ENCODE data around the gene CDH9. TPM values are rescaled to one million over a fixed set of nuclear protein-coding genes. Genes with fewer than 3 reads are reported as not detected.
"Not testable (repeated sequence)": the region's sequence is repeated elsewhere in the genome, so short reads cannot be mapped to it uniquely, and the experiment has no call there.

Gene CDH9
- total RNA-seq, 1 experiment from 2014 or later: not detected

DNA sequence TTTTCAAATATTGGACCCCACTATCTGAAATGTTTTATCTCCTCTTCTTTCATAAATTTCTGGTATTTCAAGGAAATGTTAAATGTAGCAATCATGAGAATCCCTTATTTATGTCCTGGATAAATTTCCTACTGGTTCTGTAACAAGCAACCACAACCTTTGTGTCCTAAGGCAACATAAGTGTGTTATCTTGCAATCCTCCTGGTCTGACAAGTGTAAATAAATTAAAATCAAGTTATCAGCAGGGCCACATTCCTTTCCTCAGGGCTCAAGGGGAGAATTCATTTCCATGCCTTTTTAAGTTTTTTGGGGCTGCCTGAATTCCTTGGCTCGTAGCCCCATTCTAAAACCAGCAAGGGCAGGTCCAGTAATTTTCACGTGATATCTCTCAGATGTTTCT is 83.2 kb downstream of the CDH9 start:
- no peak for DNase-seq (ENCODE audit: low read depth)

DNA sequence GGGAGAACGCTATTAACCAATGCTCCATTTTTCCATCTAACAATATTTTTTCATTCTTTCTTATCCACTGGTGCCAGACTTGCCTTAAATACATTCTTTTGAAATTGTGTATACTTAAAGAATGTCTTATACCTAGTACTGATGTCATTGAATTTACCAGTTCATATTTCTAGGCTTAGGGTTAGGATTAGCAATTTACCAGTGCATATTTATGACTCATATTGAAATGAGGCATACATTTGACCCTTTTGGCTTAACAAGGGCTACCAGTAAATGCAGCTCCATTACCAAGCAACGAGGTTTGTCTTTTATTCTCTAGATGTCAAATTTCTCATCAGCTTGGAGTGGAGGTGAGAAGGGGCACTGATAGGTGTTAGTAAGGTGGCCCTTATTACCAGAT is 89.5 kb downstream of the CDH9 start:
- no peak for DNase-seq (ENCODE audit: low read depth)

DNA sequence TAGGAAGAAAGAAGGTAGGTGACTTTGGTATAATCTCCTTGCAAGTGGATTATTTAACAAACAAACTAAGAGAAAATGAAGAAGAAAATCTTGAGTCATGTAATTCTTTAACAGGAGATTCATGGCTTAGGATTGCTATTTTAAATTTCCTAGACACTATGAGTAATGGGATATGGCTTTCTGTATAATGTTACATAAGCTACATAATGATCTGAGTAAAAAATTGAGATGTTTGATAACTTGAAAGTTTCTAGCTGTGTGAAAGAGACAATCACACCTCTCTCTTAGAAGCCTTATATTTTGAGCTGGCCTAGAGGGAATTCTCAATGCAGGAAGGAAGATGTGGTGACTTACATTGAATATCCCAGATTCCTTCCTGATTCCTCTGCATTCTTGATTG is 92.5 kb downstream of the CDH9 start:
- DNase-seq (ENCODE audit: low read depth): no peak

DNA sequence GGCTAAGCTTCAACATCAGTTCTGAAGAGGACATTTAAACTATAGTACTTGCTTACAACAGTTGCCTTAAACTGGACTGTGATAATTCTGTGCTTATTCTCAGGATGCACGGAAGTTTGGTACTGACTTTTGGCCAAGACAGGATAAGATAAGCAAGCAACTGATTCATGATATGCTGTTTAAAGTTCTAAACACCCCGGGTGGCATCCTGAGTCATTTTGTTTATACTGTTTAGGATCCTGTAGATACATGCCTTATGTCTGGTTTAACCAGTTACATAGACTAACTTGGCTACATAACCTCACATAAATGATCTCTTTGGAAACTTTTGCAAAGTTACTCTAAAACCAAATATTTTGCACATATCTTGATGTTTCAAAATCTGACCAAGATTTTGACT is 95.9 kb downstream of the CDH9 start:
- DNase-seq (ENCODE audit: low read depth): no peak

DNA sequence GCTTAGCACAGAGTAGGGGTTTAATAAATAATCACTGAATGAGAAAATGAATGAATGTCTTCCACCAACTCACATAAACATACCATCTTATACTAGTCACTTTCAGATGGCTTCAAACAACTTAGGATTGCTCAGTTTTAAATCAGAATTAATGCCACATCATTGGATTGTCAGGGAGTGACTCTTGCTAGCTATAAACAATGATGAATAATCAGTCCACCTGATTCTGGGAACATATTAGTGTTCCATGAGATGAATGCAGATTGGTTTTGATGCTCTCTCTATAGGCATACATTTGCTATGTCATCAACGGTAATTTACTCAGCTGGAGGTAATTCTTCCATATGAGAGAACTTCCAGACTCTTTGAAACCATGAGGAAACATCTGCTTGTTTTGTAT is 97.4 kb downstream of the CDH9 start:
- DNase-seq (ENCODE audit: low read depth): no peak

DNA sequence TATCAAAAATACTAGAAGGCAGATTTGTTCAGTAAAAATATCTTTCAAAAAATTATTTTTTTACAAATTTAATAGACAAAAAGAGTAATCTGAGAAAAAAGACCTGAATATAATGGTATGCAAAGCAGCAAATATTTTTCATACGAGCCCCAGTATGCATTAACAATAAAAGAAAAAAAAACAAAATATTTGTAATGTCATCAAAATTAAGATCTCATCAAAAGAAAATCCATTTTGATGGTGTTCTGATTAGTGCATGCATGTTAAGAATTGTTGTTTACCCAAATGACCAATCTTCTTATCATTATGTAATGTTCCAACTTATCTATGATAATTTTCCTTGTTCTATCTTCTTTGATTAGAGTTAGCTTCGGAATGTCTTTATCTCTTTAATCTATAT is 106.1 kb downstream of the CDH9 start:
- no peak for DNase-seq (ENCODE audit: low read depth)

DNA sequence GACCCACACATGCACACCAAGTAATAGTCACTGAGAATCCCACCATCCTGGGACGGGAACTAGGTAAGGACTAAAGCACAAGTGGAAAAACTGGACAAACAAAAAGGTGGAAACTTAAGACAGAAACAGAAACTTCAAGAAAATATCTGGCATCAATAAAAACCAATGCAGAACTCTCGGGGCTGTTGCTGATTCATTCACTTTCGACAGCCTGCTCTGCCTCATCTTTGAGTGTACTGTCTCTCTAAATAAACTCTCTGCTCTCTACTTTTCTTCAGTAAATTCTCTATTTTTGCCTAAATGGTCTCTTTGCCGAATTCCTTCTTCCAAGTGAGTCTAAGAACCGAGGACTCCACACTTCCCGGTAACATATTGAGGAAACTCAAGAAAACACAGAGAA is 116.9 kb downstream of the CDH9 start:
- no peak for DNase-seq (ENCODE audit: low read depth)

DNA sequence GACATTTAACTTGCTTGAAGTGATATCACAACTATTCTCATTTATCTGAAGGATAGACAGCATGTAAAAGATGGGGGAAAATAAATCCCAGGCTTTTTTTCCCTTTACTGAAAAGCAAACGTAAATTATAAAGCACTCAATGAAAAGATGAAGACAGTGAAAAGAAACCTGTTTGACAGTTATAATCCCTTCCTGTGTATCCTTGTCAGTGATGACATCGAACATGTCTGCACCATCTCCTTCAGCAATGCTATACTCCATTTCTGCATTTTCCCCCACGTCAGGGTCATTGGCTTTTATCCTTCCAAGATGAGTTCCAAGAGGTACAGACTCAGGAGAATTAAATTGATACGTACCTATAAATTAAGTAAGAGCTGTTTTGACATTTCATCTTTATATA is 134.9 kb downstream of the CDH9 start:
- no peak for DNase-seq (ENCODE audit: low read depth)

DNA sequence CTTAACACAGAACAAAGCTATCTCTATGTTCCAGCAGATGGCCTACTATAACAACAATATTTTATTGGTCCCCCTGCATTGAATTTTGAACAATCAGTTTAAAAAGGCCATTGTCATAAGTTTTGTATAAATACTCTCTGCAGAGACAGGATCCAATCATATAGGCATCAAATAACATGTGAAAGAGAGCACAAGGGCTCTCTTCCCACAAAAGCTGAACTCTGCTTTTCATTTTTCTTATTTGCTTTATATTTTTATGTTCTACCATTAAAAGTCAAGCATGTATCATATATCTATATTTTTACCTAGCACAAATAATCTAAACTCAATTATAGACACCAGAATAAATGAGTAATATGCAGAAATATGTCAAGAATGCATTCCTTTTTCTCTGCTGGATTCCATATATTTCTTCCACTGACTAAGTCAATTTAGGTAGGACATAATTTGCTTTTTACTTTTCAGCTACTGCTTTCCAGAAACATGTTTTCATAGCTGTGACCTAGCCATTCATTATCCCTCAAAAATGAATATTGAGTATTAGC is 143.6 kb downstream of the CDH9 start:
- DNase-seq (ENCODE audit: low read depth): no peak

DNA sequence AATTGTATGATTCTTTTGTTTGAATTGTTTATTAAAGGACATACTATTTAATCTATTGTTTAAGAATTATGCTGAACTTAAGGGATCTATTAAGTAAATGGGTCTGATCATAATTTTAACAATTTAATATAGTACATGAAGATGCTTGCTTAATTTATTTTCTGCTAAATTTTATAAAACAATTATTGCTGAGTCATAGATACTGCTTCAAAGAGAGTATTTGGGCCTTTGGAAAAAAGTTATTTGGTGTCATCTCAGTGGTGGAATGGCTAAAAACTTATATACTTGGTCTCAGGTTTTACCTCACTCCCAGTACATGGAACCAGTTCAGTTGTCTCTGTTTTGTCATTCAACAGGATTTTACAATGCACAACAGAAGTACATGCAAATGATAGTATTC is 145.3 kb downstream of the CDH9 start:
- DNase-seq (ENCODE audit: low read depth): no peak

DNA sequence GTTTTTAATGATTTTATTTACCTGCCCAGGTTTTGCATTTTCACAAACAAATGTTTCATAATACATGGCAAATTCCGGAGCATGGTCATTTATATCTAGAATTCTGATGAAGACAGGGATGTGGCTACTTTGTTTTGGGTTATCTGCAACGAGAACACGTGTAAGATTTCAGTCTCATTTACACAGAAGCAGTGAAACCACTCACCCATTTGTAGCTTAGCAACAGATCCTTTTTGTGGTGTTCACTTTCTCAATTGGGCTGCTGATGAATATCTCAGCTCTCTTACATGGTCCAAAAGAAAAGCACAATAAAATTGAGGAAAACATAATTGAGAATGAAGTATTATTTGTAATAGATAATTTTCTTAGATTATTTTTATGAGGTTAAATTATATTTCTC is 148.6 kb downstream of the CDH9 start:
- DNase-seq (ENCODE audit: low read depth): no peak

DNA sequence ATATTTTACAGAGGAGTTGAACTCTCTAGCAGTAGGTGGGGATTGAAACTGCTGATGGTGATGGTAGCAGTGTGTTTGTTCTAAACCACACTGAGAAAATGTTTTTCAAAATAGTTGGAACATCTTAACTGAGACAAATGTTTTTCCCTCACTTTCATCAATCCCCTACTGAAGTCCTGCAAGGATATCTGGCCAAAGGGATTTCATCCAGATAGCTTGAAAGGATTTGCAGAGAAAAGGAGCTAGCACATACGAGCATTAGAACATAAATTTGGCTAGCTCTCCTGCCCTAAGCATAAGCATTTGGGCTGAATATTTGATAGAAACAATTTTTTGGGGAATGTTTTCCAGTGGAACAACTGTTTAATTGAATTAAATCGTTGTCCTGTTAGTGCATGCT is 153.9 kb downstream of the CDH9 start:
- no peak for DNase-seq (ENCODE audit: low read depth)

DNA sequence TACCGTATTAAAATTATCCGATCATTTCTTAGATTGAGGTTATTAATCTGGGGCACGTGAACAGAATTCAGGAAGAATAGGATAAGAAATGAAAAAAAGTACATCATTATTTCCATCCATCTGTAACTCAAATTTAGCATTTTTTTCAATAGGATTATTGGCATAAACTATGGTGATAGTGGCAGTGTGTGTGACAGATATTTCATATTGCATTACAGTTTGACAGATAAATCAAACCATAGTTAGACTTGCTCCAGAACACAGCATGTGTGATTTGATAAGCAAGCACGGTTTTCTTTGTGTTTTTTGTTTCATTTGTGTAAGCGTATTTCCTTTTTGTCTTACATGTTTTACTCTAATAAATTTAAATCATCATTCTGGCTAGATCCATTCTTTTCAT is 155.0 kb downstream of the CDH9 start:
- DNase-seq (ENCODE audit: low read depth): no peak

DNA sequence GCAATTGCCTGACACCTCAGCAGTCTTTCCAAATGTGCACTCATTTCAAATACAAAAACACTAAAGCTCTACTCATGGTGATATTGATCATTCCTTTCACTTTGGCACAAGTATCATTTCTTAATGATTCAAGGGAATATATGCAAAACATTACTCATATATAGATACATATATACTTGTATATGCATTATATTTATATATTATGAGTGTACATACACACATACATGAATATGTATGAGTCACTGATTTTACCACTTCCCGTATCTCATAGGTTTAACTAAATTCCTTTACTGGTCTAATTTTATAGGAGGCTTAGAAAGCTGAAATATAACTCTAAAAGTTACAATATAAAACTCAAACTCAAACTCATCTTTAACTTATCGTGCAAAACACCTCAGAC is 156.5 kb downstream of the CDH9 start:
- no peak for DNase-seq (ENCODE audit: low read depth)

DNA sequence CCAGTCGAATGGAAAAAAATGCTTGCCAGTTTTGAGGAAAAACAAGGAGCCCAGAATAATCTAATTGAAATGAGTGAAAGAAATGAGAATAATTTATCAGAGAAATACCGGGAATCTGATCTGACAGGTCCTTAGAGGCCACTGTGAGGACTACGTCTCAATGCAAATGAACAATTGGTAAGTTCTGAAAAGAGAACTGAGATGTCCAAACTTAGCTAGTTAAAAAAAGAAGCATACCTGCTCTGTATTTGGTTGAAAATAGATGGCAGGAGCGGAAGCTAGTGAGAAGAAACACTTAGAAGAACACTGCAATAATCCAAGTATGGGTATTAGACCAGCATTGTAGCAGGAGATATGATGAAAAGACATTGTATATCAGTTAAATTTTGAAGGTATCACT is 161.2 kb downstream of the CDH9 start:
- DNase-seq (ENCODE audit: low read depth): no peak

DNA sequence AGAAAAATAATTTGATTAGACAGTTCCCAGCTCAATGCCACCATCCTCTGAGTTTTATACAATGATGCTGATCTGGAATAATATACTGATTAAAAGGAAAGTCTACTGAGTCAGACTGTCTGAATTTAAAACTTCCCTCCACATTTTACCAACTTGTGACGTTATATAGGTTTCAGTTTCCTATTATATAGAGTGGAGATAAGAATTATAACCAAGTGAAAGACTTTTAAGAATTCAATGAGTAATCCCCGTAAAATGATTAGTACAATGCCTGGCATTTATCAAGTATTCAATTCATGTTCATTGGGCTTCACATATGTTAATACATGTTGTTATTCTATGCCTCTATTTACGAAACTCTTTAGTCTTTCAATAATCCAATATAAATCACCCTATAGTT is 166.0 kb downstream of the CDH9 start:
- DNase-seq (ENCODE audit: low read depth): no peak

DNA sequence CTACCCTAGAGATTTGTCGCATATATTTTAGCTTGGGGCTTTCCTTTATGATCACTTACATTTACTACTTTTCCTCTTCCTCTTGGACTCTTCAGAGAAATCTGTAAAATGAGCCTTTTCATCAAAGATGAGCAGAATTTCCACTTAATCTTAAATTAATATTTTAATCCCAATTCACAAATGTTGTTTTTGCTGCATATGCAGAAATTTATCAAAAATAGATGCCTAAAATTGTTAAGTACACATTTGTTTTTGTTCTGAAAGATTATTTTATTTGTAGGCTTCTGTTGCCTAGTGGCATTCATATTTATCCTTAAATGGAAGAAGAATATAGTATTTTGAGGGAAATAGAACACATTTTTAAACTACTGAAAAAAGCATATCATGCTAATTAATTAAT is 168.6 kb downstream of the CDH9 start:
- no peak for DNase-seq (ENCODE audit: low read depth)

DNA sequence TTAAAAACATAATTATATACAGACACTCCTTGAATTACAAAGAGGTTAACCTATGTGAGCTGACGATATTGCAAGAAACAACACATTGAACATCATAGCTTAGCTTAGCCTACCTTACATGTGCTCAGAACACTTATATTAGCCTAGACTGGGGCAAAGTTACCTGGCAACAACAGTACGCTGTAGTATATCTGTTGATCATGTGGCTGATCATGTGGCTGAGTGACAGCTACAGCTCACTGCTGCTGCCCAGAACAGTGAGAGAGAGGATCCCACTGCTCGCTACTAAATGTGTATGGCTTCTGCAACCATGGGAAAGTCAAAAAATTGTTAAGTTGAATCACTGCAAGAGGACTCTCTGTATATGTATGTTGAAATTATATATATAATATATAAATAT is 169.9 kb downstream of the CDH9 start:
- DNase-seq (ENCODE audit: low read depth): no peak

DNA sequence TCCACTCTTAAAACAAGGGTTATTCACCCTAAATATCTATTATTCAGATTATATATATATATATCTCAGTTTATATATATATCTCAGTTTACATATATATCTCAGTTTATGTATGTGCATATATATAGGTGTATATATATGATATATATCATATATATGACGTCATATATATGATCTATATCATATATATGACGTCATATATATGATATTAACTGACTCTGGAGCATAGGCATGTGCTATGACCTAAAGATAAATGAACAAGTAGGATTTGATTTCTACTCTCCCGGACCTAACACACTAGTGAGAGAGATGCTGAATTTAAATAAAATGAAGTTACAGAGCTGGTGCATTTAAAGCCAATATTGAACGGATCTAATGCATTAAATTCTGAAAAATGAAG is 174.3 kb downstream of the CDH9 start:
- no peak for DNase-seq (ENCODE audit: low read depth)

DNA sequence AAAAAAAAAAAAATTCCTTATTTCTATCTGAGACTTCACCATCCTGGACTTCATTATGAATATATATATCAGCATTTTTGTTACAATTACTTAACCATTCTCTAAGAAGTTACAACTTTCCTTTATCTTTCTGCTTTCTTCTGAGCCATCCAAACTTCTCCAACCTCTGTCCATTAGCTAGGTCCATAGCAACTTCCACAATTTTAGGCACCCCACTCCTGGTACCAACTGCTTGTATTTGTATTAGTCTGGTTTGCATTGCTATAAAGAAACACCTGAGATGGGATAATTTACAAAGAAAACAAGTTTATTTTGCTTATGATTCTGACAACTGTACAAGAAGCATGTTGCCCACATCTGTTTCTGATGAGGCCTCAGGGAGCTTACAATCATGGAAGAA is 182.1 kb downstream of the CDH9 start:
- no peak for DNase-seq (ENCODE audit: low read depth)

DNA sequence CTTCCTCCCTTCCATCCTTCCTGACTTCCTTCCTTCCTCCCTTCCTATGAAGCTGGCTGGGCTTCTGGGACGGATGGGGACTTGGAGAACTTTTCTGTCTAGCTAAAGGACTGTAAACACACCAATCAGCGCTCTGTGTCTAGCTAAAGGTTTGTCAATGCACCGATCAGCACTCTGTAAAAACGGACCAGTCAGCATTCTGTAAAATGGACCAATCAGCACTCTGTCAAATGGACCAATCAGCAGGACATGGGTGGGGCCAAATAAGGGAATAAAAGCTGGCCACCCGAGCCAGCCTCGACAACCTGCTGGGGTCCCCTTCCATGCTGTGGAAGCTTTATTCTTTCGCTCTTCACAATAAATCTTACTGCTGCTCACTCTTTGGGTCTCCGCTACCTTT is 185.9 kb downstream of the CDH9 start:
- DNase-seq (ENCODE audit: low read depth): not testable (repeated sequence)

DNA sequence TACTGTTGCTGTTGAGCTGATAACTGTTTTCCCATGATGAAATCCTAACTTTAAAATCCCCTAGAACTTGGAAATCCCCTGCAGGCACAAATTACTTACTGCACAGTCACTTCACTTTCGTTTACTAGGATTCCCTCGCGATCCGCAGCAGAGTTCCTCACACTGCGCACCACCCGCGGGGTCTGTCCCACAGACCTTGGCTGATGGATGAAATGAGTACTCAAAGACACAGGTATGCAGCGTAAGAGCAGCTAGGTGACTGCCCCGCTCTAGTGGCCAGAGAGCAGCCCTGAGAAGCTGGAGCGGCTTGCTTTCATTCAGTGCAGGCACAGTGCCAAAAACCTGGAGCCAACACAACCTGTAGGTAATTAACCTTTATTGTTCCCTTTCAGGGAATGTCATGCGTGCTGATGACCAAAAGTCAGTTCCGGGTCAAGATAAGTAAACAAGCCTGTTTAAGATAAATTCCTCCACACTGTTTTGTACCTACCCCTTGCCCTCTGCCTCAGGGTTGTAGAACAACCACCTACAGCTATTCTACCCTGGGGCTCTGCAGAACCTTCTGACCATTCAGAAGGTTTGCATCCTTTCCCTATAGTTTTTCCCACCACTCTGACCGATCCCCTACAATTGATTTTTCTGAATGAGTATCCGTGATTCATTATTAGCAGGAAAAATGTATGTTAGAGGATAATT is 191.2 kb downstream of the CDH9 start:
- DNase-seq (ENCODE audit: low read depth): peak; percentile 24

DNA sequence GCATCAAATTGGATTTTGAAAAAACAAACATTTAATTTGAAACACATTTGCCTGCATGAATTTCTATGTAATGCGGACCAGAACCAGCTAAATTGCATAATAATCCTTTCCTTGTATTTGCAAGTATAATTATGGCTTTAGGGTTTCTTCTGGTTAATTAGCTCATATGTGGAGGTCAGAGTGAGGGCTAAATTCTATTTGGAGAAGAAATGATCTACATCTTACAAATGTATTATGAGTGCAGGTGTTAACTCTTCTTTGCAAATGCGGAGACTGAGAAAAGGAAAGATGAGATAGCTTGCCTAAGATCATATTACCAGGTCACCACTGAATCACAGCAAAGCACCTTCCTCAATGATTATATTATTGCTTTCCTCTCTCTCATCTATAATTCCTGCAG is 194.7 kb downstream of the CDH9 start:
- DNase-seq (ENCODE audit: low read depth): no peak

DNA sequence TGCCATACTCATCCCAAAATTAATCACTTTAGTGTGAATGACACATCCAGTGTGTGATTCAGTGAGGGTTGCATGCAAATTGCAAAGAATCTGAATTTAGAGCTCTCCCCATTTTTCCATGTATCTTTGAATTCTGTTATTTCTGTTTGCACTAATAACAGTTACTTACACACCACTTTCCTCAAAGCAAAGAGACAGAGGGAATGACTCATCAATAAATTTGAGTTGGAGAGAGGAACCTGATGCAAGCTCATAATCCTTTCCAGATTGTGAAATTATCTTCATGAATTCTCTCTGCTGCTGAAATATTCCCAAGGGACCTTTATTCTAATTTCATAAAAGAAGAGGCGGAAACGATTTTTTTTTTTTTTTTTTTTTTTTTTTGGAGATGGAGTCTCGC is 204.8 kb downstream of the CDH9 start:
- no peak for DNase-seq (ENCODE audit: low read depth)

Measured in Daoy (cell line).